GM19467 (cell line): Measurements from ENCODE around the gene HOGA1.
"Not testable (repeated sequence)": the region's sequence is repeated elsewhere in the genome, so short reads cannot be mapped to it uniquely, and the experiment has no call there.

Experiments
- ATAC-seq: cut with Tn5 transposase; IDR thresholded peaks from one replicate; pipeline ENCODE4 v1.9.1; 2021; ENCODE audit warnings: mild to moderate bottlenecking, moderate library complexity; ENCODE audit not compliant: unreplicated experiment

The HOGA1 gene

DNA sequence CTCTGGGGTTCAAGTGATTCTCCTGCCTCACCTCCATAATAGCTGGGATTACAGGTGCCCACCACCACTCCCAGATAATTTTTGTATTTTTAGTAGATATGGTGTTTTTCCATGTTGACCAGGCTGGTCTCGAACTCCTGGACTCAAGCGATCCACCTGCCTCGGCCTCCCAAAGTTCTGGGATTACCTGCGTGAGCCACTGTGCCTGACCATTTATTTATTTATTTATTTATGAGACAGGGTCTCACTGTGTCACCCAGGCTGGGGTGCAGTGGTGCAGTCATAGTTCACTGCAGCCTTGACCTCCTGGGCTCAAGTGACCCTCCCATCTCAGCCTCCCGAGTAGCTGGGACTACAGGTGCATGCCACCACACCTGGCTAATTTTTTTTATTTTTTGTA lies 29.9 kb upstream of the HOGA1 start:
- ATAC-seq, result not testable (repeated sequence)

DNA sequence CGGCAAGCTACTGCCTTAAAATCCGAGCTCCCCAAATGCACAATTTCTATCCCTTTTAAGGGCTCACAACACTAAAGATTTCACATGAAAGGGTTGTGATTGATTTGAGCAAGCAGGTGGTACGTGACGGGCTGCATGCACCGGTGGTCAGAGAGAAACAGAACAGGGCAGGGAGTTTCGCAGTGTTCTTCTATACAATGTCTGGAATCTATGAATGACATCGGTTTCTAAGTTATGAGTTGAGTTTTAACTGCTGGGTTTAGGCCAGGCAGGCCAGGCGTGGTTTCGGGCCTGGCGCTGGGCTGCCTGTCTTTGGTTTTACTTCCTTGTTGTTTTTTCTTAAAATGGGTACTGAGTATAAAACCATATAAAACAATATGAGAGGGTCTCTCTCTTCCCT lies 28.6 kb upstream of the HOGA1 start:
- not testable (repeated sequence) for ATAC-seq

DNA sequence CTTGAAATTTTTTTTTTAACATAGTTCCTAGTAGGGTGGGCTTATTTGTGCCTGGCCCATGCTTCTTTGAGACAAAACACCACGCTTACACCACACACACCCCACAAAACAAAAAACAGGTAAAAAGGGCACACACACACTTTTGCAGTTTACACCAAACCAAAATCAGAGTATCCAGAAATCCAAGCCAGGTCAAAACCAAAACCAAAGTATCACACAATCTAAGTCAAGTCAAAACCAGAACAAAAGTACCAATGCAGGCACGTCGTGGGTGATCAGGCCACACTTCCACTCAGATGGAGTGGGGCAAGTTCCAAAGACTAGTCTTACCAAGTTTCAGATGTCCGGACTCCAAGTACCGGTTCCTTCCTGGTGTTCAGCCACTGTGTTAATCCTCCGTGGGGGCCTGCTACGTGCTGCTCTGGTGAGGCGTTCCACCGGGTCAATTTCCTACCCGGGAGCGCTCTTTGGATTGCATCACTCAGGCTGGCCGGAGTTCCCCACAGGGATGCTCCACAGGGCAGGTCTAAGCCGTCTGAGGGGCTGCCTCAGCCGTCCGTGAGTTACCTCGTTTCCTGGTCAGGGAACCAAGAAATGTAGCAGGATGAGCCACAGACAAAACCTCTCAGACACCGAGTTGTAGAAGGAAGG lies 23.3 kb upstream of the HOGA1 start:
- ATAC-seq, result not testable (repeated sequence)

DNA sequence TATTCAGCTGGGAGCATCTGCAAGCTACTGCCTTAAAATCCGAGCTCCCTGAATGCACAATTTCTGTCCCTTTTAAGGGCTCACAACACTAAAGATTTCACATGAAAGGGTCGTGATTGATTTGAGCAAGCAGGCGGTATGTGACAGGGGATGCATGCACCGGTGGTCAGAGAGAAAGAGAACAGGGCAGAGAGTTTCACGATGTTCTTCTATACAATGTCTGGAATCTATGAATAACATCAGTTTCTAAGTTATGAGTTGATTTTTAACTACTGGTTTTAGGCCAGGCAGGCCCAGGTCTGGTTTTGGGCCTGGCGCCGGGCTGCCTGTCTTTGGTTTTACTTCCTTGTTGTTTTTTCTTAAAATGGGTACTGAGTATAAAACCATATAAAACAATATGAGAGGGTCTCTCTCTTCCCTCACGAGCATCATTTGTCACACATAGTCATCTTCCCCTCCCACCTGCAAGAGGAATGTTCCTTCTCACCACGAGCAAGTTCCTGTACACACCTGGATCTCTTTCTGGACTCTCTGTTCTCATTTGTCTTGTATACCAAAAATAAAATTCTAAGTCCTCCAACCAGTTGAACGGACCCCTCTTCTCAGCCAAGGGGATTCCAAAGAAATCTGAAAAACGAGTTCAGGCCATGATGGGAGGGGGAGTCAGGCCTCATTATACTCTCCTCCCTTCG lies 22.7 kb upstream of the HOGA1 start:
- ATAC-seq, result not testable (repeated sequence)

DNA sequence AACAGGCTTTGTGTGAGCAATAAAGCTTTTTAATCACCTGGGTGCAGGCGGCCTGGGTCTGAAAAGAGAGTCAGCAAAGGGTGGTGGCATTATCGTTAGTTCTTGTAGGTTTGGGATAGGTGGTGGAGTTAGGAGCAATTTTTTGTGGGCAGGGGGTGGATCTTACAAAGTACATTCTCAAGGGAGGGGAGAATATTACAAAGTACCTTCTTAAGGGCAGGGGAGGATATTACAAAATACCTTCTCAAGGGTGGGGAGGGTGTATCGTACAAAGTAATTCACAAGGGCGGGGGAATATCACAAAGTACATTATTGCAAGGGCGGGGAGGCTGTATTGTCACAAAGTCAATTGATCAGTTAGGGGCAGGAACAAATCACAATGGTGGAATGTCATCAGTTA lies 21.9 kb upstream of the HOGA1 start:
- ATAC-seq, result not testable (repeated sequence)

DNA sequence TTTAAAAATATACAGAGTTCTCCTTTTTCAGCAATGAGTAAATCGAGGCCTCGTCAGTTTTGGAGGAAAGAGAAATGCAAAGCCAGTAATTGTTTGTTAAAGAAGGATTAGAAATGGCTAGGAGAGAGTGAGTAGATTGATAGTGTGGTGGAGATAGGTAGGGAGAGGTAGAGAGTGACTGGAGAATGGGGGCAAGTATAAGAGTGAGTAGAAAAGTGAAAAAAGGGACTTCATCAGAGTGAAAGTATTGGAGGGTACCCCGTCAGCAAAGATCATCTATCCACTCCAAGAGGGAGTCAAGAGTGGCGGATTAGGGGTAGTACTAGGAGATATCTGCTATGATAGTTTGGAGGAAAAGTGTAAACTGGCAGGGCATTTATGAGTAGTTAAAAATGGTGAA lies 20.9 kb upstream of the HOGA1 start:
- no peak for ATAC-seq

DNA sequence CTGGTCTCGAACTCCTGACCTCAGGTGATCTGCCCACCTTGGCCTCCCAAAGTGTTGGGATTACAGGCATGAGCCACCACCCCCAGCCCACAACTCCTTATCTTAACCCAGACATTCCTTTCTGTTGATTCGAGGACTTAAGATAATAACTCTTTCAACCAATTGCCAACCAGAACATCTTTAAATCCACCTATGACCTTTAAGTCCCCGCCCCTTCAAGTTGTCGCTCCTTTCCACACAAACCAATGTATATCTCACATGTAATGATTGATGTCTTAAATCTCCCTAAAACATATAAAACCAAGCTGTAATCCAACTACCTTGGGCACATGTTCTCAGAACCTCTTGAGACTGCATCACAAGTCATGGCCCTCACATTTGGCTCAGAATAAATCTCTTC lies 19.4 kb upstream of the HOGA1 start:
- no peak for ATAC-seq

DNA sequence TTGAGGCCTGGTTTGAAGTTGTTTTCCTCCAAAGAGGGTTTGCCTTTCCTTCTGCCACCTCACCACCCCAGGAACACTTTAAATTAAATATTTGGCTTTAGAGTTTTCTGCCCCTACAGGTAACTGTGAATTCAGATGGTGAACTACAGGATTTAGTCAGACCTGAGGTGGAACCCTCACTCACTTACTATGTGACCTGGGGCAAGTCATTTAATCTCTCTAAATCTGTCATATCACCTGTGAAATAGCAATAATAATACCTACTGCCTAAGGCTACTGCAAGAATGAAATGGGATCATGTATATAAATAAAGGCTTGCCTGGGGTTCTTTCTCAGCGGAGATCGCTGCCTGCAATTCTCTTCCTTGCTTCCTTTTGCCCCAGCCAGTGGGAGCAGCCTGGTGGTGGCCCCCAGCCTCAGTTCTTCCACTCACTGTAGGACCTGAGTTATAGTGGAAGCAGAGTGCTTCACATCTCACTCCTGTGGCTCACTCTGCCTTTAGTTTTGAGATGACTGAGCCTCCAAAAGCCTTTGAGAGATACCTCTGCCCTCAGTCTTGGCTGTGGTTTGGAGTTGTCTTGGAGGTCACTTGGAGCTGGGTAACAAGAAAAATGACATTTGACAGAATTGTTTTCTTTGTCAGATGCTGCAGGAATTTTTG lies 17.7 kb upstream of the HOGA1 start:
- no peak for ATAC-seq

DNA sequence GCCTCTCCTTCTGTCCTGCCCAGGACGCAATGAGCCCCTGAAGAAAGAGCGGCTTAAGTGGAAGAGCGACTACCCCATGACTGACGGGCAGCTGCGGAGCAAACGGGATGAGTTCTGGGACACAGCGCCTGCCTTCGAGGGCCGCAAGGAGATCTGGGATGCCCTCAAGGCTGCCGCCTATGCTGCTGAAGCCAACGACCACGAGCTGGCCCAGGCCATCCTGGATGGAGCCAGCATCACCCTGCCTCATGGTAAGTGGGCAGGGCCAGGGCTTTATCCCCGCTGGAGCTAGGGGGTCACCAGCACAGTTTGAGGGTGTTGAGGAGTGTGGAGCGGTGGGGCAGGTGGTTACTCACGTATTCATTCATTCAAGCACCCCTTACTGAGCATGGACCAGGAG lies 16.3 kb upstream of the HOGA1 start:
- no peak for ATAC-seq

DNA sequence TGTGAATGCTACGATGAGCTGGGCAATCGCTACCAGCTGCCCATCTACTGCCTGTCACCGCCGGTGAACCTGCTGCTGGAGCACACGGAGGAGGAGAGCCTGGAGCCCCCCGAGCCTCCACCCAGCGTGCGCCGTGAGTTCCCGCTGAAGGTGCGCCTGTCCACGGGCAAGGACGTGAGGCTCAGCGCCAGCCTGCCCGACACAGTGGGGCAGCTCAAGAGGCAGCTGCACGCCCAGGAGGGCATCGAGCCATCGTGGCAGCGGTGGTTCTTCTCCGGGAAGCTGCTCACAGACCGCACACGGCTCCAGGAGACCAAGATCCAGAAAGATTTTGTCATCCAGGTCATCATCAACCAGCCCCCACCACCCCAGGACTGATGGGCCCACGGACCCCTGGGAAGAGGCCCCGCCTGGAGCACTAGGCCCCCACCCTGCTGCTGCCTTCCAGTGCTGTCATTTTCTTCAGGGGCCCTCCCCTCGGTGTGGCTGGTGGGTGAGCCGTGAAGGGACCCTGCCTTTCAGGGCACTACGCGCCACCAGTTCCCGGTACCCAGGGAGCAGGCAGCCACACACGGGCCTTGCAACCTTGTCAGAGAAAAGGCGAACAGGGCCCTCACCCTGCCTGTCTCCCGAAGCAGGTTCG lies 13.9 kb upstream of the HOGA1 start:
- ATAC-seq, result no peak

DNA sequence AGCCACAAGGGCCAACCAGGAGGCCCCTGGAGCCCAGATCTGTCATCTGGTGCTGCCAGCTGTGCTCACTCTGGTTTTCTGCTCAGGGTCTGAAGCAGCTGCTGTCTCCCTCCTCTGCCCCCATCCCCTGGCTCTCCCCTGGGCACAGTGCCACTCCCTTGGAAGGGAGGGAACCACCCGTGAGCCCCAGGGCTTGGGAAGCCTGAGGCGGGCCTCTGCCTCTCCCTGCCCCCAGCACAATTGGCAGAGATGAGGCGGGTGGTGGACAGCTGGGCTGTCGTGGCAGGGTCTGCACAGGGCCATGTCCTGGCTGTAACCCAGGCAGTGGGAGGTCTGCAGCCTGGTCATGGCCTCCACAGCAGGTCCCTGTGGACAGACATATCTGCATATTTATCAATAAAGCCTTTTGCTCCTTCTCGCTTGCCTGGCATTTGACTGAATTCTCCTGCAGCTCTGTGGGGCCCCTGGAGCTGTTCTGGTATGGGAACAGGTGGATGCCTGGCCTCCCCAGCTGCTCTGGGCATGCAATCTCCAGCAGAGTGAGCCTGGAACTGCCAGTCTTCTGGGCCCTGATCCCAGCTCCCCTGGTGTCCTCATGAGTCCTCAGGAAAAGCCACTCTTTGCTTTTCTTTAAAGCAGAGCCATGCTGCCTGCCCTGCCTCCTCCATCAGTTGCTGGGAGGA lies 13.3 kb upstream of the HOGA1 start:
- no peak for ATAC-seq

DNA sequence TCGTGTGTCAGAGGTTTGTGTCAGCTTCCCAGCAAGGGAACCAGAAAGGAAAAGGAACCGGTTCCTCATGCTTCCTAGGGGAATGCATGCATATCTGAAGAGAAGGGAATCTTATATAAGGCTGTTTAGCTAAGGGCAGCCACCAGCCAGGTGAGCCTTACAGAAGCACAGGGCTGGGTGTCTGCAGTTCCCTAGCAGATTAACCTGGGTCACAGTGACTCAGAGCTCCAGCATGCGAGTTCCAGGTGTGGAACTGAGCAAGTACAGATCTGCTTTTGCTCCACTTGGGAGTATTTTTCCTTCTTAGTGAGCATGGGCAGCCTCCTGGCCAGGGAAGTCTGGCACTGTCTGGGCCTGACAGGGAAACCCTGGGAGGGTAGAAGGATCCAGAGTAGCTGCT lies 12.6 kb upstream of the HOGA1 start:
- no peak for ATAC-seq

DNA sequence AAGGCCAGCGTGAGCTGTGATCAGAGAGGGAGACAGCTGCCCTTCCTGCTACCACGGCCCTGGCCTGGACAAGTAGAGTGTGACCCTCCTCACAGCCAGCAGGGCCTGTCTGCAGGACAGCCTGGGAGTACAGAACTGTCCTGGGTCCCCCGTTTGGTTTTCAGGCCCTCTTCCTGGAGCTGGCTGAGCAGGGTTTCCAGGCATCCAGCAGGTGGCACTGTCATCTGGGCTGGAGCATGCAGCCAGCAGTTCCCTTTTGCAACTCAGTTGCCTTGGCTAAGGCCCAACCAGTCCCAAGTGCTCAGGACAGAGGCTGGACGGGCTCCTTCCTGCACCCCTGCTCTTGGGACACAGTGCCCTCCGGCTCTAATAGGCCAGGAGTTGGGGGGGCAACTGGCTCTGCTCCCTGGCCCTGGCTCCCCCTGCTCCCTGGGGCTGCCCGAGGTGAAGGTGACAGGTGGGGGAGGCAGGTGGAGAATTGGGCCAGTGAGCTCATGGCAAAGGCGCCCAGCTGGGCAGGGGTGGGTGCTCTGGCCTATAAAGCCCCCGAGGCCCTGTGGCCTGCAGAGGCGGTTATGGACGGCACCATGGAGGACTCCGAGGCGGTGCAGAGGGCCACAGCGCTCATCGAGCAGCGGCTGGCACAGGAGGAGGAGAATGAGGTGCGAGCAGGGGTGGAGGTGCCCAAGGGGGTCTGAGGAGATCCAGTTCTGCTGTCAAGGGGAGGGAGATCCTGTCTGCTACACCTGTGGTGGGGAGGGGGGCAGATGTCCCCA lies 11.8 kb upstream of the HOGA1 start, which contains the start of gene ANKRD2:
ANKRD2 (plus strand) TSS at position 566 of the 776 bp plus-strand sequence; CDS start at position 576, 10 bp downstream.
- no peak for ATAC-seq

DNA sequence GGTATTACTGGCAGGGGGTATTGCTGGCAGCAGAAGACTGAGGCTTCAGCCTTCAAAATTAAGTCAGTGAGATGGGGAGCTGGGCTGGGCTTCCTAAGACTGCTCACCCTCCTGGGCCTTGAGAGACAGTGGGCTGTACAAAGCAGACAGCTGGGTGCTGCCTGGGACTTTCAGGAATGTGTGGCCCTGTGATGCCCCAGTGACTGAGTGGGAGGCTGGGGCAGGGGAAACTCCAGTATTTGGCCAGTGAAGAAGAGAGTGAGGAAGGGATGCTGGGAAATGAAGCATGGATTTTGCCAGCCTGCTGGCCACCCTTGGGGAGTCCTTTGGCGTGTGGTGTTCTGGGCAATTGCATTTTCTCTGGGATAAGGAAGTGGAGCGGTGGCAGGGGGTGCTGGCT lies 11.2 kb upstream of the HOGA1 start:
- ATAC-seq, result no peak

DNA sequence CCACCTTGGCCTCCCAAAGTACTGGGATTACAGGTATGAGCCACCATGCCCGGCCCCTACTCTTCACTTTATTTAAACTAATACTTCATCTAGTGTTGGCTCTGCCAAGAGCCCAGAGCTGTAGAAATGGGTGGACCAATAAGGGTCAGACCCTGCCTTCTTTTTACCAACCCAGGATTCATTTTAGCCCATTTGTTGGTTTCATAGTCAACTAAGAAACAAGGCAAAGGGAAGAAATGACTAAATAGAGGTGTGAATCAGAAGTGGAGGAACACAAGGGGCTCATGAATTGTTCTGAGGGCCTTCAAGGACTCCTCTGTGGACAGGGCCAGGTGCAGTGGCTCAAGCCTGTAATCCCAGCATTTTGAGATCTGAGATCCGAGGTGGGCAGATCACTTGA lies 10.5 kb upstream of the HOGA1 start:
- ATAC-seq, result no peak

DNA sequence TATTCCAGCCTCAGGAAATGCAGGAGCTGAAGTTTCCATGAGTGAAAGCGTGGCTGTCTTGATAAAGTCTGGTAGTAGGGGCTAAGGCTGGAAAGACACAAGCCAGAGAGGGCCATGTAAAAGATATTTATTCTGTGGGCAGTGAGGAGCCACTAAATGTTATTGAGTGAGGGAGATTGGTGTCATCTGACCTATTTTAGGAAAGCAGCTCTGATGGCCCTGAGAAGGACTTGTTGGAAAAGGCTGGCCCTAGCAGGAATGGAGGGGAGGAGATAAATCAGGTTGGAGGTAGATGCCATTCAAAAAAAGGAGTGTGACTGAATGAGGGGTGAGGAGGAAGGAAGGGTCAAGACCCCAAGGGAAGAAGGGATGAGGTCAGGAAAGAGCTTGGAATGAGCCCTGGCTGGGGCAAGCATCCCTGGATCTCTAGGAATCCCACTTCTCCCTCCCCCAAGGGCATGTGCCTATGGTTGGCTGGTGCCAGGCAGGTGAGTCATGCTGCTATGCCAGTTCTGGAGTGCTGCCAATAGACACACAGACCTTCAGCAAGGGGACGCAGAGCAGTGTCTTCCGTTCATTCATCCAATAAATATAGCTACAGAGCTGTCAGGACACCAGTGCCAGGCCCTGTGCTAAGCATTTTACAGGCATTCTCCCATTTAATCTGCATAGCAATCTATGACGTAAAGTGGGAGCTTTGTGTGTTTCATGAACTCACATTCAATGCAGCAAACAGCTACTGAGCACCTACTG lies 9.6 kb upstream of the HOGA1 start:
- ATAC-seq, result no peak

DNA sequence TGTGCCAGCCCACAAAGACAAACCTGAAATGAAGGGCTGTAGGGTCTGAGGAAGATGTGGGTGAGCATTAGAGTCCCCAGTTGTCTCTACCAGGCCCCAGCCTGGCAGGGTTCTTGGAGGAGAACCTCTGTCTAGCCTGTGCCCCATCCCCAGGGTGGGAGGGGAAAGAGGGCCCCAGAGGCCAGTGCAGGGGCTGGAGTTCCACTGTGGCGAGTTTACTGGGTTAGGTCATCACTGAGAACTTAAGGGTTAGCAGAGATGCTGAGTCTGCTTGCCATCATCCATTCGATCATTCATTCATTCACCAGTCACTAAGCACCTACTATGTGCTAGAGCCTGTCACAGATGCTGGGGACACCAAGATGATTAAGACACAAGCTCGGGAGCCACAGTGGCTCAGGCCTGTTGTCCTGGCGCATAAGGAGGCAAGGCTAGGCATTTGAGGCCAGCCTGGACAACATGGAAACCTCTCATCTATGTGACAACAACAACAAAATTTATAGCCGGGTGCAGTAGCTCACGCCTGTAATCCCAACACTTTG lies 9.0 kb upstream of the HOGA1 start:
- ATAC-seq, result no peak

DNA sequence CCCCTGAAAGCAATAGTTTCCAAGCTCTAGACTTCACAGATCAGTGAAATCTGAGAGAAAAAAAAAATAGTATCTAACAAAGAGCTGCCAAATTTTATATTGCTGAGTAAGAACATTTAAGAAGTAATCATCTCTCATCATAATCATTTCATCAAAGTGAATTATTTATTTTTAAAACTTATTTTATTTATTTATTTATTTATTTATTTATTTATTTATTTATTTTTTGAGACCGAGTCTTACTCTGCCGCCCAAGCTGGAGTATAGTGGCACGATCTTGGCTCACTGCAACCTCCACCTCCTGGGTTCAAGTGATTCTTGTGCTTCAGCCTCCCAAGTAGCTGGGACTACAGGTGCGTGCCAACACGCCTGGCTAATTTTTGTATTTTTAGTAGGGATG lies 7.7 kb upstream of the HOGA1 start:
- ATAC-seq, result not testable (repeated sequence)

DNA sequence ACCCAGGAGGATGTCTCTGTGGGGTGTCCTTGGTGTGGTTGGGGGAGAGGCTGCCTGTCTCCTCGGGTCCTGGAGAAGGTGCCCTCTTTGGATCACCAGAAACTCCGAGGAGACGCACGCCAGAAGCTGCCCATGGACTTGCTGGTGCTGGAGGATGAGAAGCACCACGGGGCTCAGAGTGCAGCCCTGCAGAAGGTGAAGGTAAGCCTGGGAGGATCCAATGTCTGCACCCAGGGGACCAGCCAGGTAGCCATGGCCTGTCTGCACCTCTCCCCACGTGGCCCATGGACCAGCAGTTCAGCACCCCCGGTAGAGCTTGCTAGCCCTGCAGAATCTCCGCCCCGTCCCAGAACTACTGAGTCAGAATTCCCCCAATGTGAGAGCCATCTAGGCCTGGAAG lies 6.5 kb upstream of the HOGA1 start:
- ATAC-seq, result no peak
